Transverse colon (tissue), 4 donors: Measurements from ENCODE around the gene SLC25A51. TPM values are rescaled to one million over a fixed set of nuclear protein-coding genes. Genes with fewer than 3 reads are reported as not detected.

ENCODE experiments used
- DNase-seq: peaks from one replicate; pipeline ENCODE4 v3.0.0-alpha.2; 2019
- H3K27ac ChIP-seq, 4 donors: fragments of 200-600 bp; sonication (generic); 2 replicates each; pipeline ENCODE4 v1.5.1; 2016 to 2018; ENCODE audit warnings: inconsistent platforms in 4 of 4
- H3K27me3 ChIP-seq: fragments of 200-600 bp; sonication (generic); 2 replicates; pipeline ENCODE4 v1.5.1; 2017; ENCODE audit warnings: inconsistent platforms
- H3K36me3 ChIP-seq, 4 donors: fragments of 200-600 bp; sonication (generic); 2 replicates each; pipeline ENCODE4 v1.5.1; 2017 to 2019; ENCODE audit warnings: inconsistent platforms in 4 of 4
- H3K4me1 ChIP-seq, 4 donors: fragments of 200-600 bp; sonication (generic); 2 replicates each; pipeline ENCODE4 v1.5.1; 2017 to 2020; ENCODE audit warnings: inconsistent platforms in 4 of 4
- H3K4me3 ChIP-seq, 4 donors: fragments of 200-600 bp; sonication (generic); 1 replicate in 1 of 4; 2 replicates in 3 of 4; pipeline versions ENCODE4 v1.5.1 to v1.6.1; 2017 to 2019; ENCODE audit warnings: inconsistent platforms in 4 of 4
- H3K9me3 ChIP-seq, 2 donors: fragments of 200-600 bp; sonication (generic); 2 replicates each; pipeline ENCODE4 v1.5.1; 2017 to 2019; ENCODE audit warnings: inconsistent platforms in 2 of 2
- EP300 ChIP-seq: sonication (generic); formaldehyde crosslinking; IDR thresholded peaks from one replicate; pipeline ENCODE4 v1.6.1; 2017; ENCODE audit warnings: antibody characterized with exemption, low read depth
- POLR2A ChIP-seq: fragments of 450-650 bp; IDR thresholded peaks from one replicate; pipeline ENCODE4 v1.6.1; 2016; ENCODE audit warnings: antibody characterized with exemption, mild to moderate bottlenecking, moderate library complexity
- POLR2AphosphoS5 ChIP-seq, 3 donors: sonication (generic); formaldehyde crosslinking; IDR thresholded peaks; one replicate each; pipeline ENCODE4 v1.6.1; 2016; ENCODE audit warnings: antibody characterized with exemption in 3 of 3
- WGBS, 2 donors: methylation state at CpG; one replicate each; pipeline ENCODE4 v1.1.5; 2018; ENCODE audit warnings: low coverage in 1 of 2; 5-methylcytosine and 5-hydroxymethylcytosine counted together
- in situ Hi-C, 4 donors: fragments of 200-750 bp; cut with MboI; loops; one replicate each; pipeline versions ENCODE4 v1.15.0 to v1.15.1; 2017; ENCODE audit warnings: low sequenced_read_pairs in 3 of 4, low pct_ligation_motif_present in 1 of 4, low pct_unique_long_range_greater_than_20kb in 1 of 4
- intact Hi-C: fragments of 100-400 bp; cut with DNase I; formaldehyde crosslinking; loops from one replicate; pipeline ENCODE4 v1.15.1; 2023; ENCODE audit warnings: low total_unique reads
- total RNA-seq, 4 donors: library from RNA; depleted of rRNA; stranded (reverse); fragments of >200 nt; gene quantifications; one replicate each; pipeline ENCODE4 v1.1.0, GENCODE V29; 2016
- TF ChIP-seq, protein P1 (sequence below), 5 experiments: fragments of 200-600 bp in 3 of 5; fragments of 450-650 bp in 2 of 5; sonication (generic) in 3 of 5; IDR thresholded peaks; 1 replicate in 2 of 5; 2 replicates in 3 of 5; pipeline ENCODE4 v1.5.1; 2016 to 2017; ENCODE audit warnings: antibody characterized with exemption in 5 of 5, inconsistent platforms in 3 of 5, mild to moderate bottlenecking in 2 of 5, moderate library complexity in 1 of 5

The SLC25A51 gene
- total RNA-seq, 4 donors from 2014 or later = 15.7 to 30.0 (median 24.1) TPM

DNA sequence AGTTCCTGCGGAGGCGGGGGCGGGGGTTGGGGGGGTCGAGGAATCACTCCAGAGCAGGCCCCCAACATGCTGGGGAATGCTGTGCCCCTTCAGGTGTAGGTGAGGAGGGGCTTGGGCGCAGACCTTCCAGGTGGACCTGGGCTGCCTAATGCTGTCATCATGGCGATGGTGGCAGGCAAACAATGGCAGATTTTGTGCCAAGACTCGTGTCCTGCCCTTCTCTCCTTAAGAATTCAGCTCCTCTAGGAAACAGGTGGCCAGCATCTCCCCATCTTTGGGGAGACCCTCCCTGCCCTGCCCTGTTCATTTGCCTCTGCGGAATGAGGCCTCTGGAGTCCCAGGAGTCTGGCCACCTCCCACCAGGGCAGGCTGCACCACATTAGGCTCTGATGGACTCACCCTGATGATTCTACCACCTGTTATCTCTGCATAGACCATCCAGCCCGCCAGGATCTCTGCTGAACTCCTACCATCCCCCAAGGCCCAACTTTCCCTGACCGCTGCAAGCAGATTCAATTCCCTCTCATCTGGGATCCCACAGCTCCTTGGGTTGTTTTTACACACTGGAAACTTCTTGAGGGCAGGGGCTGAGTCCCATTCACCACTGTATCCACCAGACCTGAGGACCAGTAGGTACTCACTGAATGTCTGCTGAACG is 10.9 kb upstream of the SLC25A51 start:
- intact Hi-C loops (loop anchor here (5.0 to 10.0 kb wide), 5 partner anchors 50 to 450 kb away; partner anchors contain the start of gene SHB), in situ Hi-C loops (loop anchor here (10.0 to 25.0 kb wide), 7 partner anchors 147 to 497 kb away; partner anchors contain the start of genes FBXO10 (in 1 of the 4), IGFBPL1 (in 1 of the 4), POLR1E (in 1 of the 4) and SHB (in 1 of the 4))
- Histone ChIP-seq H3K9me3 (no peaks in the 10 kb centered on the region), H3K4me3 (no peak overlapping the region), H3K4me1 (no peaks in the 10 kb centered on the region), H3K27me3 (no peaks in the 10 kb centered on the region), H3K36me3 (no peaks in the 10 kb centered on the region), H3K27ac (no peak overlapping the region)
- no peak for DNase-seq
- TF ChIP-seq, protein P1, sequence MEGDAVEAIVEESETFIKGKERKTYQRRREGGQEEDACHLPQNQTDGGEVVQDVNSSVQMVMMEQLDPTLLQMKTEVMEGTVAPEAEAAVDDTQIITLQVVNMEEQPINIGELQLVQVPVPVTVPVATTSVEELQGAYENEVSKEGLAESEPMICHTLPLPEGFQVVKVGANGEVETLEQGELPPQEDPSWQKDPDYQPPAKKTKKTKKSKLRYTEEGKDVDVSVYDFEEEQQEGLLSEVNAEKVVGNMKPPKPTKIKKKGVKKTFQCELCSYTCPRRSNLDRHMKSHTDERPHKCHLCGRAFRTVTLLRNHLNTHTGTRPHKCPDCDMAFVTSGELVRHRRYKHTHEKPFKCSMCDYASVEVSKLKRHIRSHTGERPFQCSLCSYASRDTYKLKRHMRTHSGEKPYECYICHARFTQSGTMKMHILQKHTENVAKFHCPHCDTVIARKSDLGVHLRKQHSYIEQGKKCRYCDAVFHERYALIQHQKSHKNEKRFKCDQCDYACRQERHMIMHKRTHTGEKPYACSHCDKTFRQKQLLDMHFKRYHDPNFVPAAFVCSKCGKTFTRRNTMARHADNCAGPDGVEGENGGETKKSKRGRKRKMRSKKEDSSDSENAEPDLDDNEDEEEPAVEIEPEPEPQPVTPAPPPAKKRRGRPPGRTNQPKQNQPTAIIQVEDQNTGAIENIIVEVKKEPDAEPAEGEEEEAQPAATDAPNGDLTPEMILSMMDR (IDR thresholded peaks at IDR 0.05) = no peak
- TF ChIP-seq EP300 = no peak
- TF ChIP-seq POLR2AphosphoS5 (IDR thresholded peaks at IDR 0.05) = no peak
- TF ChIP-seq POLR2A = no peak
- 83 to 88% methylated on average over 5 to 11 of the region's 11 CpGs for WGBS, 2 donors

DNA sequence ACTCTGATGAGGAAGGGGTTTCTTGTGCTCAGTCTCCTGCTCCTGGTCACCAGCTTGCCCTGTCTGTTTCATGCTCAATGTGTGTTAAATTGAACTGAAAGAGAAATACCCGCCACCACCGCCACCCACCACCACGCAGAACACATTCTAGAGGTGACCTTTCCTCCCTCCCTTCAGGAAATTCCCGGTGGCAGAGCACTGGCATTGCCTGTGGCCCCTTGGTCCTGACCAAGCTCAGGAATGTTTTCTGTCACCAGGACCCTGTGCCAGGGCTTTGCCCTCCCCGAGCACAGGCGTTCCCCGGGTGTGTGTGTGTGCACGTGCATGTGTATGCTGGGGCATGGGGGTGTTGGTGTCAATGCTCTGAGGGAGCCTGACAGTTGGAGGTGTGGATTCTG is 10.2 kb upstream of the SLC25A51 start:
- TF ChIP-seq POLR2A = no peak
- TF ChIP-seq, protein P1 (IDR thresholded peaks at IDR 0.05) = no peak
- TF ChIP-seq POLR2AphosphoS5 (IDR thresholded peaks at IDR 0.05) = no peak
- TF ChIP-seq EP300 = no peak
- Histone ChIP-seq H3K27me3 (no peaks in the 10 kb centered on the region), H3K27ac (no peak overlapping the region), H3K4me3 (no peak overlapping the region), H3K9me3 (no peaks in the 10 kb centered on the region), H3K4me1 (no peaks in the 10 kb centered on the region), H3K36me3 (no peaks in the 10 kb centered on the region)
- WGBS, 2 donors = 75% methylated on average over 8 of the region's 8 CpGs; no CpG with 5 or more reads in 1 of the 2 donors
- no peak for DNase-seq
- intact Hi-C loops = loop anchor here (5.0 to 10.0 kb wide), 4 partner anchors 51 to 451 kb away; no protein-coding TSS in a partner anchor
- in situ Hi-C loops = loop anchor here (10.0 to 25.0 kb wide), 7 partner anchors 148 to 498 kb away; partner anchors contain the start of genes FBXO10 (in 1 of the 4), IGFBPL1 (in 1 of the 4), POLR1E (in 1 of the 4) and SHB (in 1 of the 4)

DNA sequence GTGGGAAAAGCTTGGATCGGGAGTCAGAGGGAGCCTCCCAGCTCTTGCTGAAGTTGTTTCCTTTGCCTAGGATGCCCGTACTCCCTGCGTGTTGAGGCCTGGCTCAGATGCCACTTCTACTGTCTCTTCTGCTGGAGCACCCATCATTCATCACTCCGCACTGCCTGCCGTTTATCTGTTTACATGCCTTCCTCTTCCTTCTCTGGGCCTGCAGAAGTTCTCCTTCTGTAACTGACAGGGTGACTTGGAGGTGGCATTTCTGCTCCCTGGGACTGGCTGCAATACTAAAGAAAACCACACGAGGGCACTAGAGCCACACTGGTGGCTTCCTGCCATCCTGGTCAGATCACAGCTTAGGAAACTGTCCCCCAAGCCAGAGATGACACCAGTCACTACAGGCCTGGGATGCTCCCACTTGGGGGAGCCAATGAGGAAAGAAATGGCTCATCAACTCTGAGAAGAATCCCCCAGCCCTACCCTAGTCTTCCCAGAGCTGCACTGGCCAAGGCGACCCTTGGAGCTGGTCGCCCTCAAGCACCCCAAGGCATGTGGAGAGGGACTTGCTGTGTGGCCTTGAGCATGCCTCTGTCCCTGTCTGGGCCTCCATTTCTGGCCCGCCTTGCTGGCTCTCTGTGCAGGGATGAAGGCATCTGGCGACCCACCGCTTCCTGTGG is 9.7 kb upstream of the SLC25A51 start:
- Histone ChIP-seq H3K27ac (no peak overlapping the region), H3K27me3 (no peaks in the 10 kb centered on the region), H3K4me1 (no peaks in the 10 kb centered on the region), H3K9me3 (no peaks in the 10 kb centered on the region), H3K4me3 (no peak overlapping the region), H3K36me3 (no peaks in the 10 kb centered on the region)
- intact Hi-C loops = loop anchor here (5.0 to 10.0 kb wide), 4 partner anchors 51 to 451 kb away; no protein-coding TSS in a partner anchor
- DNase-seq = peak; percentile 86
- TF ChIP-seq POLR2AphosphoS5 (IDR thresholded peaks at IDR 0.05) (no peak), EP300 (no peak), POLR2A (no peak)
- TF ChIP-seq, protein P1 (IDR thresholded peaks at IDR 0.05) = peak; percentile 95 to 98 (median 98)
- WGBS, 2 donors = 0 to 56% methylated on average over 1 to 11 of the region's 11 CpGs
- in situ Hi-C loops = loop anchor here (10.0 to 25.0 kb wide), 7 partner anchors 149 to 499 kb away; partner anchors contain the start of genes FBXO10 (in 1 of the 4), IGFBPL1 (in 1 of the 4), POLR1E (in 1 of the 4) and SHB (in 1 of the 4)

DNA sequence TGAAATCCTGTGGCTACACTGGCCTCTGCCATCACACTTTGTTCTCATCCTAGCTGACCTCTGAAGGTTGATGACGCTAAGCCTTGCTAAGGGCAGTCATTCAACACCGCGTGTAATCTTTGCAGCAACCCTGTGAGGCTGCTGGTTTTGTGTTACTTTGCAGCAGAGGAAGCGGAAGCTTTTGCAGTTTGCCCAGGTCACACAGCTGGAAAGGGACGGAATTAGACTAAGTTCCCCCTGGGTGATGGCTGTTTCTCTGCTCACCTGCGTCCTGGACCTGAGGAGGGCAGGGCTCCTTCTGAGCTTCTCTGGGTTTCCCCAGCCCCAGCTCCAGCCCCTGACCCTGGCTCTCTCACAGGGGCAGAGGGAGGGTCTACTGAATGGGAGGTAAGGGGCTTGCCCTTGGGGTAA is 7.3 kb upstream of the SLC25A51 start:
- in situ Hi-C loops (loop anchor here (10.0 to 25.0 kb wide), 7 partner anchors 151 to 501 kb away; partner anchors contain the start of genes FBXO10 (in 1 of the 4), IGFBPL1 (in 1 of the 4), POLR1E (in 1 of the 4) and SHB (in 1 of the 4)), intact Hi-C loops (loop anchor here (5.0 to 10.0 kb wide), 4 partner anchors 54 to 454 kb away; no protein-coding TSS in a partner anchor)
- no peak for DNase-seq
- TF ChIP-seq, protein P1 (IDR thresholded peaks at IDR 0.05) = no peak
- Histone ChIP-seq H3K4me3 (no peak overlapping the region), H3K27me3 (no peaks in the 10 kb centered on the region), H3K4me1 (no peaks in the 10 kb centered on the region), H3K36me3 (no peaks in the 10 kb centered on the region), H3K27ac (no peak overlapping the region), H3K9me3 (no peaks in the 10 kb centered on the region)
- WGBS, 2 donors = 75 to 93% methylated on average over 2 to 6 of the region's 6 CpGs
